Pancreas (tissue), 10 donors: Measurements from ENCODE around the gene PJA2. TPM values are rescaled to one million over a fixed set of nuclear protein-coding genes. Genes with fewer than 3 reads are reported as not detected.

Experiments
- ATAC-seq, 4 donors: fragments of 200-7000 bp; cut with Tn5 transposase; one replicate each; pipeline versions ENCODE4 v1.8.0 to v1.9.1; 2020; ENCODE audit warnings: mild to moderate bottlenecking in 4 of 4, moderate library complexity in 4 of 4
- DNase-seq, 6 donors: peaks; one replicate each; pipeline ENCODE4 v3.0.0-alpha.2; 2020
- FAIRE-seq: peaks from 2 replicates; lab custom pipeline; 2012; peaks lifted over from hg19 to GRCh38; lab: Jason Lieb, UNC
- H3K27ac ChIP-seq, 4 donors: fragments of 200-600 bp; sonication (generic); 1 replicate in 3 of 4; 2 replicates in 1 of 4; pipeline versions ENCODE4 v1.5.0 to v1.8.0; 2020
- H3K27me3 ChIP-seq, 4 donors: fragments of 200-600 bp; one replicate each; pipeline ENCODE4 v1.8.0; 2021
- H3K36me3 ChIP-seq, 3 donors: fragments of 200-600 bp; sonication (generic) in 1 of 3; one replicate each; pipeline versions ENCODE4 v1.5.0 to v1.8.0; 2020 to 2021
- H3K4me1 ChIP-seq, 3 donors: fragments of 200-600 bp; one replicate each; pipeline ENCODE4 v1.8.0; 2021
- H3K4me3 ChIP-seq, 4 donors: fragments of 200-600 bp; sonication (generic) in 2 of 4; one replicate each; pipeline versions ENCODE4 v1.5.0 to v1.8.0; 2020 to 2021
- H3K9me3 ChIP-seq, 4 donors: fragments of 200-600 bp; one replicate each; pipeline ENCODE4 v1.8.0; 2021
- WGBS, 2 donors: extraction: QIAGEN DNeasy Blood & Tissue Kit; methylation state at CpG; one replicate each; pipeline ENCODE4 v1.1.7; 2013; 5-methylcytosine and 5-hydroxymethylcytosine counted together
- intact Hi-C, 3 donors: fragments of 100-400 bp; cut with DNase I; formaldehyde crosslinking; loops; one replicate each; pipeline versions ENCODE4 v1.11.1 to v1.14.2; 2022
- polyA plus RNA-seq, 2 donors: library from polyadenylated mRNA; stranded (reverse); fragments of 200-250 nt; gene quantifications; one replicate each; pipeline ENCODE4 v1.2.3, GENCODE V29; 2013
- total RNA-seq, 6 donors: library from RNA; stranded (reverse); fragmentation: NEBNext Ultra II Directional in 4 of 6; extraction: Animal tissue kit (Norgen Biotek cat#: 25700) in 4 of 6; gene quantifications; one replicate each; pipeline versions ENCODE4 v1.2.1 to v1.2.4, GENCODE V29; 2021 to 2023
- TF ChIP-seq, protein P1 (sequence below), 4 donors: fragments of 200-600 bp; sonication (generic) in 3 of 4; IDR thresholded peaks; one replicate each; pipeline versions ENCODE4 v1.5.0 to v1.8.0; 2021; ENCODE audit warnings: antibody characterized with exemption in 4 of 4
- donor health status: healthy with polysubstance abuse.
- donor health status: DM: no; HTN: no; CAD: no; lungs with moderate emphysema.
- donor health status: DM: no; HTN: no; CAD: no.
- donor health status: control.
- donor health status: control.
- donor health status: Bipolar disorder and iron deficiency.
- donor health status: DM: yes; HTN: yes; CAD: no.
- donor health status: DM: no; HTN: no; CAD: no.
- donor health status: DM: no; HTN: no; CAD: no.
- donor health status: DM: yes; HTN: yes; CAD: no.

The PJA2 gene
- total and polyA plus RNA-seq, 8 donors: 10.4 to 49.7 (median 31.1) TPM

DNA sequence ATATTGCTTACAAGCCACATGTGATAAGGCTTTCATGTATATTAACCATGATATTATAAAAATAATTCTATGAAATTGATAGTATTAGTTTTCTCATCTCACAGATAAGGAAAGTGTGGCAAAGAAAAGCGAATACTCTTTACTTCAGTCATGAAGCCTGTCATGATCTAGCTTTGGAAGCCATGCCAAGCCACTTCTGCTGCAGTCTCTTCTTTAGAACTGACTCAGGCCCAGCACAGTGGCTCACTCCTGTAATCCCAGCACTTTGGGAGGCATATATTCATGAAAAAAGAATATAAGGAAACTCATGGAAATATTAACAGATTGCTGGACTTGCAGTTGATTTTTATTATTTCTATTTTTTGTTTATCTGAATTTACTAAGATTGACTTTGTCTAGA is 42.9 kb upstream of the PJA2 start:
- FAIRE-seq (no peak), DNase-seq (no peak), ATAC-seq (no peak)
- H3K27me3 ChIP-seq: no peaks in the 10 kb centered on the region
- no peaks in the 10 kb centered on the region for H3K36me3 ChIP-seq
- 82 to 92% methylated on average over 1 of the region's 1 CpG for WGBS, 2 donors
- H3K9me3 ChIP-seq: no peaks in the 10 kb centered on the region
- no peak overlapping the region for H3K4me3 ChIP-seq
- peaks cover 0 to 9% (median 3%) of the 10 kb centered on the region in 3 donors for H3K4me1 ChIP-seq
- intact Hi-C loops: no loop called here
- TF ChIP-seq, protein P1, sequence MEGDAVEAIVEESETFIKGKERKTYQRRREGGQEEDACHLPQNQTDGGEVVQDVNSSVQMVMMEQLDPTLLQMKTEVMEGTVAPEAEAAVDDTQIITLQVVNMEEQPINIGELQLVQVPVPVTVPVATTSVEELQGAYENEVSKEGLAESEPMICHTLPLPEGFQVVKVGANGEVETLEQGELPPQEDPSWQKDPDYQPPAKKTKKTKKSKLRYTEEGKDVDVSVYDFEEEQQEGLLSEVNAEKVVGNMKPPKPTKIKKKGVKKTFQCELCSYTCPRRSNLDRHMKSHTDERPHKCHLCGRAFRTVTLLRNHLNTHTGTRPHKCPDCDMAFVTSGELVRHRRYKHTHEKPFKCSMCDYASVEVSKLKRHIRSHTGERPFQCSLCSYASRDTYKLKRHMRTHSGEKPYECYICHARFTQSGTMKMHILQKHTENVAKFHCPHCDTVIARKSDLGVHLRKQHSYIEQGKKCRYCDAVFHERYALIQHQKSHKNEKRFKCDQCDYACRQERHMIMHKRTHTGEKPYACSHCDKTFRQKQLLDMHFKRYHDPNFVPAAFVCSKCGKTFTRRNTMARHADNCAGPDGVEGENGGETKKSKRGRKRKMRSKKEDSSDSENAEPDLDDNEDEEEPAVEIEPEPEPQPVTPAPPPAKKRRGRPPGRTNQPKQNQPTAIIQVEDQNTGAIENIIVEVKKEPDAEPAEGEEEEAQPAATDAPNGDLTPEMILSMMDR (IDR thresholded peaks at IDR 0.05): no peak
- H3K27ac ChIP-seq: no peak overlapping the region

DNA sequence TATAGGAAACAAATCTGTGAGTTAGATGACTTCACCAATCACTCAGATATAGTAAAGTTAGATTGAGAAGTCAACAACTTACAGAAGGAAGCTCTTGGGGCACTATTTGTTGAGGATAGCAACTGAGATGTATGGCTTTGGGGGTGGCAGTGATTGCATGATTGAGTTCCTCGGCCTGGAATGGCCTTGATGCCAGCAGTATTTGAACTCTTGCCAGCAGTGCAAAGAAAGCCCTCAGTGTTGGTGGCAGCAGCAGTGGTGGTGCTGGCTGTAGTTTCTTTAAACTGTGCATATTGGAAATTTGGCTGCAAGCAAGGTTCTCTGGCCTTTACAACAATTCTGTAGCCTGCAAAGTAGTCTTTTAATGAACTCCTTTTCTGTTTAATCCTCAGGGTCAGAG is 41.4 kb upstream of the PJA2 start:
- TF ChIP-seq, protein P1 (IDR thresholded peaks at IDR 0.05): no peak
- Histone ChIP-seq H3K27ac (no peak overlapping the region), H3K9me3 (no peaks in the 10 kb centered on the region), H3K36me3 (no peaks in the 10 kb centered on the region), H3K4me1 (peaks cover 0 to 4% (median 3%) of the 10 kb centered on the region in 3 donors), H3K27me3 (no peaks in the 10 kb centered on the region), H3K4me3 (no peak overlapping the region)
- WGBS, 2 donors: 14 to 15% methylated on average over 1 of the region's 1 CpG
- DNase-seq (peak in 4 of 6 donors; percentile 24 to 49 (median 40)), FAIRE-seq (no peak), ATAC-seq (peak in 3 of 4 donors; percentile 50 to 85 (median 85))
- intact Hi-C loops: no loop called here

DNA sequence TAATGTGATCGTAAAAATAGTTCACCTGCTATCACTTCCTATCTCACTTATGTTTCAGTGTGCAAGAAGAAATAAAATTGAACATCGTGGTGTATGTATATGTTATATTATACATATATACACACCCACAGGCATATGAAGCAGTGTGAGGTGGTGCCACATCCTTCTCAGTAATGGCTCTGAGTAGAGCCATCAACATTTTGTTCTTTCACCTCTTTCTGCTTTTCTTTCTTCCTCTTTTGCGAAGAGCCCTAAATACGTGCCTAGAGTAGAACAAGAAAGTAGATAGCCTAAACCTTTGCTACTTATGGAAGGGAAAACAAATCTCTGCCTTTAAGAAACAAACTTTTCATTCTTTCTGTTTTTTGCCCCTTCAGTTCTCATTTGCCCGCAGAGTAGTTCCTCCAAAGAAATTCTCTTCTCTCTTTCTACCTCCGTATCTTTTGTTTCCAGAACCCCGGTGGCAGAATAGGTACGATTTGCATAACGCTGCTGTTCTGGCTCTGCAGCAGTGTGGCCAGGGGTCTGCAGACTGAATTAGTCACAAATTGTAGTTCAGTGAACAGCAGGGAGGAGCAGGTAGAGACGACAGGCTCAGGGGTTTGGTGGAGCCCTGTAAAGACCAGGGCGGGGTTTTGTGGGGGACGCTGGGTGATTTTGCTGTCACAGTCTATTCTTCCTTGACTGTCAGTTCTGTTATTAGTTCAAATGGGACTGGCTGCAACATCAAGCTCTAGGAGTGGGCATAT is 40.5 kb upstream of the PJA2 start:
- TF ChIP-seq, protein P1 (IDR thresholded peaks at IDR 0.05): no peak
- H3K4me1 ChIP-seq: no peaks in the 10 kb centered on the region
- H3K4me3 ChIP-seq: no peak overlapping the region
- H3K27ac ChIP-seq: no peak overlapping the region
- no peaks in the 10 kb centered on the region for H3K9me3 ChIP-seq
- FAIRE-seq (no peak), DNase-seq (no peak), ATAC-seq (no peak)
- WGBS, 2 donors: 83 to 87% methylated on average over 12 of the region's 12 CpGs
- intact Hi-C loops: no loop called here
- no peaks in the 10 kb centered on the region for H3K27me3 ChIP-seq
- H3K36me3 ChIP-seq: no peaks in the 10 kb centered on the region

DNA sequence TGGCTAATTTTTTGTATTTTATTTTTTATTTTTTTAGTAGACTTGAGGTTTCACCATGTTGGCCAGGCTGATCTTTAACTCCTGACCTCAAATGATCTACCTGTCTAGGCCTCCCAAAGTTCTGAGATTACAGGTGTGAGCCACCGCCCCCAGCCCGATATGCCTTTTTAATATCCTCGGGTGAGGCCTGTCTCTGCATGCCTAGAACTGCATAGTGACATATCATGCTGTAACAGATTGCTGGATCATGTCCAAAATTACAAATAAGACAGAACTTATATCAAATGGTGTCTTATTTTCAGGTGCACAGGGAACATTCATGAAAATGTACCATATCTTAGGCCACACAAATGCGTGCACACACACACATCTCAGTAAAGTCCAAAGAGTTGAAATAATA is 39.1 kb upstream of the PJA2 start:
- no peak overlapping the region for H3K4me3 ChIP-seq
- no peak overlapping the region for H3K27ac ChIP-seq
- ATAC-seq: no peak
- no peak for DNase-seq
- no peaks in the 10 kb centered on the region for H3K9me3 ChIP-seq
- WGBS, 2 donors: 70 to 85% methylated on average over 4 of the region's 4 CpGs
- H3K27me3 ChIP-seq: no peaks in the 10 kb centered on the region
- H3K36me3 ChIP-seq: no peaks in the 10 kb centered on the region
- intact Hi-C loops: no loop called here
- H3K4me1 ChIP-seq: no peaks in the 10 kb centered on the region
- TF ChIP-seq, protein P1 (IDR thresholded peaks at IDR 0.05): no peak
- no peak for FAIRE-seq

DNA sequence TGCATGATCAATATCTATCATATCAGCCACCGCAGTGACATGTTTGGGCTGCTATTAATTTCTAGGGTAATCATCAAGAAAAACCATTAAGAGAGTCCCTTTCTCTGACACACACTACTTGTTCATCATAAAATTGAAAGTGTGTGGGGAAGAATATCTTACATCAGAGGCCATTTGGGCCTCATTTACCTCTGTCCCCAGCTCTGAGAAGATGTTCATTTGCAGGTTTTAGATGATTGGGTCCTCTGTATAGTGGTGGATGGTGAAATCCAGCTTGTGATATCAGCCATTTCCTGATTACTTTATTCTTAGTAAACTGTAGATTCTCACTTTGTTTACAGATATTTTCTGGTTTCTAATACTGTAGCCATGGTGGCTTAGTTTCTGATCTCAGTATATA is 29.8 kb upstream of the PJA2 start:
- FAIRE-seq (no peak), ATAC-seq (no peak), DNase-seq (no peak)
- 47 to 68% methylated on average over 1 of the region's 1 CpG for WGBS, 2 donors
- TF ChIP-seq, protein P1 (IDR thresholded peaks at IDR 0.05): no peak
- no peaks in the 10 kb centered on the region for H3K4me1 ChIP-seq
- intact Hi-C loops: no loop called here
- no peak overlapping the region for H3K4me3 ChIP-seq
- H3K27ac ChIP-seq: no peak overlapping the region
- no peaks in the 10 kb centered on the region for H3K36me3 ChIP-seq
- H3K9me3 ChIP-seq: peaks cover 0 to 2% (median 0%) of the 10 kb centered on the region in 4 donors
- H3K27me3 ChIP-seq: no peaks in the 10 kb centered on the region
